Activated CD8-positive, alpha-beta T cell treated with anti-CD3 and anti-CD28 coated beads for 36 hours (primary cell): Measurements from ENCODE around the gene CWC27. TPM values are rescaled to one million over a fixed set of nuclear protein-coding genes. Genes with fewer than 3 reads are reported as not detected.

Source experiments
- ATAC-seq: fragments of 200-7000 bp; cut with Tn5 transposase; one replicate; pipeline ENCODE4 v1.10.0; 2021; ENCODE audit warnings: mild to moderate bottlenecking, moderate library complexity
- CTCF ChIA-PET: fragments of 350-600 bp; sonication (Branson Sonifier 250); formaldehyde crosslinking; loops from one replicate; lab custom pipeline; 2021; ENCODE audit warnings: antibody characterized with exemption; lab: Charles Lee
- POLR2A ChIA-PET: fragments of 350-600 bp; sonication (Branson Sonifier 250); formaldehyde crosslinking; loops from one replicate; lab custom pipeline; 2021; ENCODE audit warnings: antibody characterized with exemption; lab: Charles Lee
- DNase-seq: peaks from one replicate; pipeline ENCODE4 v3.0.0-alpha.2; 2020
- H3K27ac Mint-ChIP-seq: one replicate; pipeline ENCODE4 v1.8.0; 2021; ENCODE audit warnings: mild to moderate bottlenecking, mixed read lengths
- H3K27me3 Mint-ChIP-seq: one replicate; pipeline ENCODE4 v1.8.0; 2021; ENCODE audit warnings: mixed read lengths
- H3K36me3 Mint-ChIP-seq: one replicate; pipeline ENCODE4 v1.8.0; 2021; ENCODE audit warnings: low read depth, mixed read lengths
- H3K4me1 Mint-ChIP-seq: one replicate; pipeline ENCODE4 v1.8.0; 2021; ENCODE audit warnings: low read depth, mixed read lengths
- H3K4me3 Mint-ChIP-seq: one replicate; pipeline ENCODE4 v1.8.0; 2021; ENCODE audit warnings: mild to moderate bottlenecking, moderate library complexity, mixed read lengths
- H3K9me3 Mint-ChIP-seq: one replicate; pipeline ENCODE4 v1.8.0; 2021; ENCODE audit warnings: mixed read lengths
- CTCF ChIP-seq: fragments of 200-600 bp; IDR thresholded peaks from one replicate; pipeline ENCODE4 v1.8.0; 2022; ENCODE audit warnings: antibody characterized with exemption, mild to moderate bottlenecking
- intact Hi-C: fragments of 100-400 bp; cut with micrococcal nuclease; formaldehyde crosslinking; loops from one replicate; pipeline ENCODE4 v1.10.0; 2022
- total RNA-seq, 2 experiments: library from RNA; stranded (reverse); gene quantifications; one replicate each; pipeline ENCODE4 v1.2.3, GENCODE V29; 2021

Gene CWC27
- total RNA-seq, 2 experiments from 2014 or later = 32.3 to 38.1 TPM

GRCh38 chr5:64792469-64792868, 23.7 kb downstream of the CWC27 start:
- Mint-ChIP-seq H3K27me3 (no peaks in the 10 kb centered on the region), H3K4me1 (peaks cover 4% of the 10 kb centered on the region), H3K36me3 (peaks cover 9% of the 10 kb centered on the region), H3K4me3 (no peak overlapping the region), H3K27ac (no peak overlapping the region), H3K9me3 (no peaks in the 10 kb centered on the region)
- POLR2A ChIA-PET = no interaction called here
- TF ChIP-seq CTCF = no peak
- CTCF ChIA-PET = interaction anchor here (0.7 kb wide), 1 partner anchor 9 kb away, joined by 3 read pairs; no protein-coding TSS in a partner anchor
- ATAC-seq = no peak
- intact Hi-C loops = no loop called here
- no peak for DNase-seq

GRCh38 chr5:64794053-64794770, 25.5 kb downstream of the CWC27 start:
- no peak overlapping the region for H3K4me3 Mint-ChIP-seq
- CTCF ChIA-PET = interaction anchor here (0.9 to 1.8 kb wide), 4 partner anchors 8 to 11 kb away, joined by 3 to 6 read pairs (median 4); no protein-coding TSS in a partner anchor

GRCh38 chr5:64796301-64796700, 27.6 kb downstream of the CWC27 start:
- ChIA-PET CTCF (no interaction called here), POLR2A (no interaction called here)
- Mint-ChIP-seq H3K9me3 (no peaks in the 10 kb centered on the region), H3K4me3 (no peak overlapping the region), H3K4me1 (no peaks in the 10 kb centered on the region), H3K27ac (no peak overlapping the region), H3K27me3 (no peaks in the 10 kb centered on the region), H3K36me3 (peaks cover 5% of the 10 kb centered on the region)
- DNase-seq (no peak), ATAC-seq (no peak)
- intact Hi-C loops = no loop called here
- TF ChIP-seq CTCF = no peak

More at GRCh38 chr5:64794053-64794770, 25.5 kb downstream of the CWC27 start:
- DNase-seq = no peak
- intact Hi-C loops = no loop called here
- Mint-ChIP-seq H3K27ac (no peak overlapping the region), H3K4me1 (peaks cover 4% of the 10 kb centered on the region), H3K36me3 (peaks cover 11% of the 10 kb centered on the region), H3K9me3 (no peaks in the 10 kb centered on the region), H3K27me3 (no peaks in the 10 kb centered on the region)
- TF ChIP-seq CTCF = no peak
- no peak for ATAC-seq
- POLR2A ChIA-PET = no interaction called here

- Mint-ChIP-seq H3K27me3 (no peaks in the 10 kb centered on the region), H3K27ac (no peak overlapping the region), H3K4me1 (no peaks in the 10 kb centered on the region), H3K9me3 (no peaks in the 10 kb centered on the region), H3K36me3 (peaks cover 4% of the 10 kb centered on the region), H3K4me3 (no peak overlapping the region)
- no peak for TF ChIP-seq CTCF
- DNase-seq = no peak
- ChIA-PET POLR2A (no interaction called here), CTCF (no interaction called here)
- intact Hi-C loops = no loop called here
- no peak for ATAC-seq
These were observed 32.2 kb downstream of the CWC27 start for GRCh38 chr5:64800926-64801325.

GRCh38 chr5:64806537-64806936, 37.8 kb downstream of the CWC27 start:
- Mint-ChIP-seq H3K4me1 (no peaks in the 10 kb centered on the region), H3K27me3 (no peaks in the 10 kb centered on the region), H3K36me3 (peaks cover 15% of the 10 kb centered on the region), H3K4me3 (no peak overlapping the region), H3K27ac (no peak overlapping the region), H3K9me3 (no peaks in the 10 kb centered on the region)
- TF ChIP-seq CTCF = no peak
- DNase-seq (no peak), ATAC-seq (no peak)
- ChIA-PET CTCF (interaction anchor here (2.7 kb wide), 1 partner anchor 677 kb away, joined by 16 read pairs; no protein-coding TSS in a partner anchor), POLR2A (no interaction called here)
- intact Hi-C loops = no loop called here
